ENCODE measurements around the gene MSI2.

Gene MSI2

DNA sequence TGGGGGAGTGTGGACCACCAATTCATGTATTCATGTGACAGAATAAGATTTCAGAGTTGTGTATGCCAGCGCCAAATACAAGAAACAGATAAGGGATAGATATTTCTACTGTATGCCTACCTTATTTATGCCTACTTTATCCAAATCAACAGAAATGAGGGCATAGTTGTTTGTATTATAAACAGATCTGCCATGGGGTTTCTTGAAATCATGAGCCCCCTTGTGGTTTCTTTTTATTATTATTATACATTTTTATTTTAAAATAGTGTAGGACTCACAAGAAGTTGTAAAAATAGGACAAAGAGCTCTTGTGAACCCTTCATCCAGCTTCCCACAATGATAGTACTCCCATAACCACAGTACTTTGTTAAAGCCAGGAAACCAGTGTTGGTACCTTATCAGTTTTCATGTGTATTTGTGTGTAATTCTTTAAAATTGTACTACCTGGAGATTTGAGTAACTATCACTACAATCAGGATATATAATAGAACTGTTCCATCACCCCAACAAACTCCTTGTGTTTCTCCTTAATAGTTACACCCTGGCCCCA, 259.4 kb downstream of the MSI2 start:
- DNase-seq, result no peak

- DNase-seq, result no peak
These were observed 260.2 kb downstream of the MSI2 start for GRCh38 chr17:57516290-57517230.

- no peak for DNase-seq
These were observed 260.9 kb downstream of the MSI2 start for GRCh38 chr17:57517273-57517631.

DNA sequence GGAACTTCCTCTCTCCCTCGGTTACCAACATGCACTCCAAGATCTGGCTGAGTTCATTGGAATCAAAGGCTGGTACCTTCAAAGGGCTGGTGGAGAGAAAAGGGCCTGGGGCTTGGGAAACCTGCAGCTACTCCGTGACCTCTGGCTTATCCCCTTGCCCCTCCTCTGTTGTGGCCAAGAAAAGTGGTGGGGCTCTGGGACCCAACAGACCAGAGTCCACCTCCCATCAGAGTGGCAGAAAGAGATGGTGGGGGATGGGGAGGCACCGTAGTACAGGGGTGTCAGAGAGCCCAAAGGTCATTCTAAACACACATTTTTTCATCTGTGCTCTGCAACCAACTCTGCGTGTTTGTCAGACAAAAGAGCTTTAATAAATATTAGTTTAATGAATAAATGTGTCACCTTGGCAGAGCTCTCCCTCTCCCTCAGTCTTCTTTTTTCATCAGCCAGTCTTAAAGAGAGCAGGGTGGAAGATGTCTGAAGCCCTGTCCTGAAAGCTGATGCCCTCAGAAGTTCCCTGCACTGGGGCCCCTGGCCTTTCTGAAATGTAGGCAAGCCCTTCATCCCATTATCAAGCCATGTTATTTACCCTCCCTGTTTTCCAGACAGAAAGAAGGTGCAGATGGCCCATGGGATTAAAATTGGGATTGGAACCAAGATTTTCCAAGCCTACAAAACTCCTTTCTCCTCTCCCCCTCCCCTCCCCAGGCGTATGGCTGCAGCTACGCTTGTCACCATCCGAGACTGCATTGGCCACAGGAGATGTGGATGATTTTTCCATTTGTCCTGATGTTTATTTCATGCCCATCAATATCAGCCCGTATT, 261.5 kb downstream of the MSI2 start:
- DNase-seq, result no peak

- no peak for DNase-seq
These were observed 262.6 kb downstream of the MSI2 start for GRCh38 chr17:57518587-57519581.

DNA sequence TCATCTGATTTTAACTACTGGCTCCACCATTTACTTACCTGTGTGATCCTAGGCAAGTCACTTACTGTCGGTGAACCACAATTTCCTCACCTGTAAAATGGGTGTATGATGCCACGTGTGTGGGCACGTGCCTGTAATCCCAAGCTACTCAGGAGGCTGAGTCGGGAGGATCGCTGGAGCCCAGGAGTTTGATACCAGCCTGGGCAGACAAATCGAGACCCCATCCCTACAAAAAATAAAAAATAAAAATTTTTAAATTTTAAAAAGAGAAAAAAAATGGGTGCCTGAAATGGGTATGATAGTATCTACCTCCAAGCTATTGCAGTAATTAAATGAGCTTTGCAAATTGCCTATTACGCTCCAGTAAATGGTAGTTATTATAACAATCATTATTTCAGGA, 263.5 kb downstream of the MSI2 start:
- DNase-seq, result no peak

GRCh38 chr17:57521606-57522005, 265.3 kb downstream of the MSI2 start:
- no peak for DNase-seq

GRCh38 chr17:57522042-57523005, 266.0 kb downstream of the MSI2 start:
- no peak for DNase-seq

- no peak for DNase-seq
These were observed 267.8 kb downstream of the MSI2 start for GRCh38 chr17:57523926-57524632.

DNA sequence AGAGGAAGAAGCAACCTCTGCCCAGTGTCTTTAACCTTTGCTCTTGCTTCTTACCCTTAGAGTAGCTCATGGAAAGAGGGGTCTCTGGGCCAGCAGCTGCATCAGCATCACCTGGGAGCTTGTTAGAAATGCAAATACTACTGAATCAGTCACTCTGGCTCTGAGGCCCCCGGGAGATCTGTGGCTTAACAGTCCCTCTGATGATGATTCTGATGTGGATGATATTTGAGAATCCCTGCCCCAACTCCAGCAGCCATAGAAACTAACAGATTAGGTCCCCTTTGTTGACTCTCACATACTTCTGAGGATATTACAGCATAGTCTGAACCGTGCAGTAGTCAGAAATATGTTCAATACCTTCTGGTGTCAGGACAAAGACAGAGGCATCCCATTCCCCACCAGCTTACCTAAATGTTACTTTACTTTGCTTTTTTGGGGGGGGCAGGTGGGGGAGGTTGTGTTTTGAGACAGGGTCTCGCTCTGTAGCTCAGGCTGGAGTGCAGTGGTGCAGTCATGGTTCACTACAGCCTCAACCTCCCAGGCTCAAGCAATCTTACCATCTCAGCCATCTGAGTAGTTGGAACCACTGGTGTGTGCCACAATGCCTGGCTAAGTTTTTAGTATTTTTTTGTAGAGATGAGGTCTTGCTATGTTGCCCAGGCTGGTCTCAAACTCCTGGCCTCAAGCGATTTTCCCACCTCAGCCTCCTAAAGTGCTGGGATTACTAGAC, 268.7 kb downstream of the MSI2 start:
- DNase-seq, result no peak

- DNase-seq, result no peak
These were observed 271.1 kb downstream of the MSI2 start for GRCh38 chr17:57527221-57528057.

DNA sequence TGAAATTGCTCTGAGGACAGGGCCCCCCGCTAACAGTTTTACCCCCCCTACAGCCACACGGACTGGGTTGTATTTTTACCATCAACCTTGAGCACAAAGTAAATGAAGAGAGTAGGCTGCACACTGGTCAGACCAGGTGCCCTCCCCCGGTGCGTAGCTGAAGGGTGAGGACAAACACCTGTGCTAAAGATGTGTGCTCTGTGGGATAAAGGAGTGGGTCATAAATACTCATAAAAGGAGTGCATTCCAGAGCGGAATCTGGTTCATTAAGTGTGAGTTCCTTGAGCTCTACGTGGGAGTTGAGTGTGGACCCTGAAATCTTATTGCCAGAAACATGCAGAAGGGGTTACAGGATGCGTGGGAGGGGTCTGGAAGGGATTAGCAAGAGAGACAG, 271.7 kb downstream of the MSI2 start:
- DNase-seq, result no peak

GRCh38 chr17:57530026-57530425, 273.7 kb downstream of the MSI2 start:
- no peak for DNase-seq

DNA sequence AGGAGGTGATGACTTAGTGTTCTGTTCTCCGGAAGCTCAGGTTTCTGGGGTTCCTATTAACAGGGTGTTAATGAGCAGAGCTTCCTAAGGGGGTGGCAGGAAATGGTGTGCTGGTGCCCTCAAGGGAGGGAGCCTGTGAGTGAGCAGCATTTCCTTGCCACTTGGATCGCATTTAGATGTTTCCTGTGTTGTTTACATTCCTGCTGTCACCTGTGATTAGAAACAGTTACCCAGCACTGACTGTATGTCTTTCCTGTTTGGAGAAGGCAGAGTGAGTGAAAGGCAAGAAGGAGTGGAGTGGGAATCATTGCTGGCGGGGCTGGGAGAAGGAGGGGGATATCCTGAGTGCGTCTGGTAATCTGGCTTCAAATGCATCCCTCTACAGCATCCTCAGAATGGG, 274.2 kb downstream of the MSI2 start:
- no peak for DNase-seq

GRCh38 chr17:57531078-57531477, 274.8 kb downstream of the MSI2 start:
- no peak for DNase-seq

- DNase-seq, result no peak
These were observed 275.6 kb downstream of the MSI2 start for GRCh38 chr17:57531648-57532504.

- DNase-seq, result no peak
These were observed 276.2 kb downstream of the MSI2 start for GRCh38 chr17:57532556-57532955.

GRCh38 chr17:57532966-57533365, 276.6 kb downstream of the MSI2 start:
- no peak for DNase-seq

Data from stimulated activated CD4-positive, alpha-beta T cell treated with anti-CD3 and anti-CD28 coated beads, Interleukin-2, amount 100 ng/mL, for 48 hours (primary cell).